Superior temporal gyrus (tissue), 1 donor: ENCODE measurements around the gene MTIF3.
"Not testable (repeated sequence)": the region's sequence is repeated elsewhere in the genome, so short reads cannot be mapped to it uniquely, and the experiment has no call there.

ENCODE experiments used
- DNase-seq: peaks from one replicate; pipeline ENCODE4 v3.0.0-alpha.2; 2016; ENCODE audit errors: extremely low spot score

Gene MTIF3

GRCh38 chr13:27415116-27415515 lies 35.2 kb downstream of the MTIF3 start:
- DNase-seq, result peak; percentile 46

DNA sequence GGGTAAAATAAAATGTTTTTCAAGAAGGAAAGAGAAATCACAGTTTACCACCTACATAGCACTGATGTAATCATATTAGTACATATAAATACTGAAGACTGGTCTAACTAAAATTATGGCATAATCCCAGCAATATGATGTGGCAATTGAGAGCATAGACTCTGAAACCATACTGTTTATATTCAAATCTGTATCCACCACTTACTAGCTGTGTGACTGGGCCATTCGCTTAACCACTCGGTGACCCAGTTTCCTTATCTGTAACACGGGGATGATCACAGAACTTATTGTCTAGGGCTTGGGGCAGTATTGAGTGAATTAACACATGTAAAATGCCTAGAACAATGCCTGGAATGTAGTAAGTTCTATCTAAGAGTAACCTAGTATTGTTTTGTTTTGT lies 39.0 kb downstream of the MTIF3 start:
- no peak for DNase-seq

- DNase-seq, result no peak
These were observed 41.4 kb downstream of the MTIF3 start for GRCh38 chr13:27409013-27409412.

DNA sequence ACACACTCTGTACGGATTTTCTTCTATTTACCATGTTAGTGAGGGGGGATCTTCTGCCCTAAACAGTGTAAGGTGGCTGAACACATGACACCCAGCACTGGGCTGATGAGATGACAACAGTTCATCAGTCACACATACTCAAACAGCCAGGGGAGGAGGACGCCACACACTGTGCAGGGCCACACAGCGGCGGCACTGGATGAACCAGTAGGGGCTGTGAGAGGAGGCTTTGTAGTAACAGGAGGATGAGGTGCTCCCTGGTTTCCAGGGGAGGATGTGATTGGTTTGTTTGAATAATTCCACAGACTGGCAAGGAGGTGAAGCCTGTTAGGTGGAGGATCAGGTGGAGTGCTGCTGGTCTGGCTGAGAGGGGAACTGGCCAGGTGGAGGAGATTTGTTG lies 42.3 kb downstream of the MTIF3 start:
- DNase-seq, result no peak

- DNase-seq, result peak; percentile 57
These were observed 44.0 kb downstream of the MTIF3 start for GRCh38 chr13:27406178-27406939.

DNA sequence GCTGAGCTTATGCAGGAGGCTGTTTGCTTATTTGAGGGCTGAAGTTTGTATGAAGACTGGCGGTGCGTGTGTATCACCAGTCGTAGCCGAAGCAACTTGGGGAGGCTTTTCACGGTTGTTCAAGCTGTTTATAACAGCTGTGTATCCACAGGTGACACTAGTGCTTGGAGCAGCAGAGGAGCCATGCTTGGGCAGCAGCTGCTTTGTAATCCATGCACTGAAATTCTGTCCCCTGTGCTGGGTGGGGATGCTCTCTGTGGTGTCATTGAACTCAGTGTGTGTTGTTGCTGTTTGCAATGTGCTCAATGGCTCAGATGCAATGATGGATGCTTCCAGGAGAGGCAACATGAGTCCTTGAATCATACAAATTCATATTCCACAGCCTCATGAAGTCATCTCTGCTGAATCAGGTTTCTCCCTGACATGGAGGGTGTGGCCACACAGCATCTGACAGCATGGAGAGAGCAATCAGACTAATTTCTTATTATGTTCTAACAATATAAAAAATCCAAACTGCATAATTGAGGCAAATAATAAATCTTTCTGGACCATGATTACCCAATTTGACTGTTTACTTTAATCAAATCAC lies 44.7 kb downstream of the MTIF3 start:
- no peak for DNase-seq

GRCh38 chr13:27404680-27405079 lies 45.7 kb downstream of the MTIF3 start:
- DNase-seq, result no peak

- no peak for DNase-seq
These were observed 46.5 kb downstream of the MTIF3 start for GRCh38 chr13:27403727-27404385.

GRCh38 chr13:27403203-27403678 lies 47.1 kb downstream of the MTIF3 start:
- DNase-seq, result peak; percentile 9

- no peak for DNase-seq
These were observed 49.2 kb downstream of the MTIF3 start for GRCh38 chr13:27401210-27401609.

- DNase-seq, result not testable (repeated sequence)
These were observed 50.0 kb downstream of the MTIF3 start for GRCh38 chr13:27400405-27400804.

DNA sequence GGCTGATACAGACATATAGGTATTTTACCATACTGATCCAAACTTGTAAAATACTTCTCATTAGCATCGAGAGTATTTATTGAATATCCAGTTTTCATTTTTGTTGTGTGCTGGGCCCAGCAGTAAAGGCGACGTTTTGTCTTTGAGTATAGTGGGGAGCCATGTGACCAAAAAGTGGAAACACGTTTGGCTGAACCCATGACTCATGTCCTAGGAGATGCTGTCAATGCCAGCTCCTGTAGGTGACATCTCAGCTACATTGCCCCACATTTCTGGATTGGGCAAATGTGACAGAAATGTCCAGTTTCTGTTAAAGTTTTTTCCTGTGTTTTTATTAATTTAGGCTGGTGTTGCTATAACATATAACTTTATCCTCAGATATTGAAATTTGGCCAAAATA lies 52.0 kb downstream of the MTIF3 start:
- no peak for DNase-seq

DNA sequence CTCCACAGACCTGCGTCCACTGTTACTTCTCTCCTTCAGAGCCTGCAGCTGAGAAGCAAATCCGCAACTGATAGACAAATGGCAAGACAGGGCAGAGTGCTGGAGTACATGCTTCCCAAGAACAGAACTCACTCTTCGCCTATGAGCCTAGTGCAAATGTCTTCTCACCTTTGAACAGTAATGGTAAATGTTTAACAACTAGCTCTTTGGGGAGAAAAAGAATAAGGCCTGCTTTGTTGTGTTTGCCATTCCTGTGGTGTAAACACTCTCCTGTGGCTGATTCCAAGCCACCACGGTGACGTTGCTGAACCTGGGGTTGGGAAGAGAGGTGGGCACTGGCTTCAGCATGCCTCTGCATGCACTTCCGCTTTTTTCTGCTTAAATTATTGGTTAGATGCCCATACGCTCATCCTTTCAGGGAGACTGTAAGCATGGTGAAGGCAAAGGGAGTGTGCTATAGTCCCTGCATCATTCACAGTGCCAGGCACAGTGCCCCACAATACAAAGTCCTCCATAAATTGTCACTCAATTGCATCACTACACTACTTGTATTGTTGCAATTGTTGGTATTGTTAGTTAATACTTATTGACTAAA lies 54.0 kb downstream of the MTIF3 start:
- DNase-seq, result no peak

DNA sequence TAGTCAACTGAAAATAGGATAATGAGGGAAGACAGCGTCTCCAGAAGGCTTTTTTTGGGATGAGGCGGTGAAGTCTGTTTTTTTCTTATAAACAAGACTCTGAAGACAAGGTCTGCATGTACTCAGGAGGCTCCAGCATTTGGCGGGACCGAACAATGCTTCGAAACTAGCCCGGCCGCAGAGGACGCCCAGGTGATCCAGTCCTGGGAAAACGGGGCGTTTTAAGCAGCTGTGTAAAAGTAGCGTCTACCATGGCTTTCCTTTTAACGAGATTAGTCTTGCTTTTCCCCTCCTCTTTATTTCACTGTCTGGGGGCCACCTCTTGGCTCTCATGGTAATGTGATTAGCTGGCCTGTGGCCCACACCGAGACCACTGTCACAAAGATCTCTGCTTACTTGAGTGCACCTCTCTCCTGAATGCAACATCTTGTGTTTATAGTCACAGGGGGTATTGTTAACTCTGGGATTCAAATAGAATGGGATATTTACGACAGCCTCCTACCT lies 55.3 kb downstream of the MTIF3 start:
- no peak for DNase-seq

DNA sequence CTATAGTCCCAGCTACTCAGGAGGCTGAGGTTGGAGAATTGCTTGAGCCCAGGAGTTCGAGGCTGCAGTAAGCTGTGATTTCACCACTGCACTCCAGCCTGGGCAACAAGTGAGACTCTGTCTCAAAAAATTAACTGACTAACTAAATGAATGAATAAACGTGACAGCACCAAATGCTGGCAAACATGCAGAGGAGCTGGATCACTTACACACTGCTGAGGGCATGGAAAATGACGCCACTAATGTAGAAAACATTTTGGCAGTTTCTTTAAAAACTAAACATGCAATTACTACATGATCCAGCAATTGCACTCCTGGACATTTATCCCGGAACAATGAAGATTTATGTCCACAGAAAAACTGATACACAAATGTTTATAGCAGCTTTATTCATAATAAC lies 57.3 kb downstream of the MTIF3 start:
- DNase-seq, result no peak

DNA sequence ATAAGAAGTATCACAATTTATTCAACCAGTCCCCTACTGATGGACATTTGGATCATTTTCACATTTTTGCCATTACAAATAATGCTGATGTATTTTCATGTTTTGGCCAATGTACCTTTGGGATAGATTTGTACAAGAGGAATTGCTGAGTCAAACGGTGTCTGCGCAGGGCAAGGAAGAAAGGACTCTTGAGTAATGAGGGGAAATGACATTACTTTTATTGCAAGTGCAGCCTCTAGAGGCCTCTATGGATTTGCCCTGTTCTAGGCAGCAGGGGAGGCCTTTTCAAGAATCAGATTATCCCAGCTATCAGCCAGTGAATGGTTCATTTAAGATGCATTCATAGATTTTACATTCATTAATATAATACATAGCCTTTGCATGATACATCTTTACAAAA lies 58.9 kb downstream of the MTIF3 start:
- no peak for DNase-seq

DNA sequence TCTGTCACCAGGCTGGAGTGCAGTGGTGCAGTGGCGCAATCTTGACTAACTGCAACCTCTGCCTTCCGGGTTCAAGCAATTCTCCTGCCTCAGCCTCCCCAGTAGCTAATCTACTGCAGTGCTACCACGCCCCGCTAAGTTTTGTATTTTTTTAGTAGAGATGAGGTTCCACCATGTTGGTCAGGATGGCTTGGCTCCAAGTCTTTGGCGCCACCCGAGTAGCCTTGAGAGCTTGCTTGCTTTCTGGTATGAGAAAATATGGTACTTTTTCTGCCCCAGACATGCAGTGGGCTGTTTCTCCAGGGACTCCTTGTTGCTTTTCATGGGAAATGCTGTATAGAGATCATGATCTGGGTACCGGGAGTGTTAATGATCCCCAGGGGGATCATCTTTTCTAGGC lies 60.5 kb downstream of the MTIF3 start:
- DNase-seq, result no peak

- DNase-seq, result no peak
These were observed 62.1 kb downstream of the MTIF3 start for GRCh38 chr13:27388241-27388640.
